H9 (cell line): ENCODE data around the gene MRFAP1. TPM values are rescaled to one million over a fixed set of nuclear protein-coding genes. Genes with fewer than 3 reads are reported as not detected.

Experiments used
- DNase-seq: peaks from one replicate; pipeline ENCODE4 v3.0.0-alpha.2; 2017
- H2AFZ ChIP-seq: one replicate; pipeline ENCODE4 v1.6.1; 2013; ENCODE audit warnings: mild to moderate bottlenecking, low read length, control low read depth, moderate library complexity
- H2AK5ac ChIP-seq: 2 replicates; pipeline ENCODE4 v1.6.1; 2013; ENCODE audit warnings: low read length, control low read depth, mixed read lengths; ENCODE audit not compliant: insufficient read length
- H2BK120ac ChIP-seq: one replicate; pipeline ENCODE4 v1.6.1; 2013; ENCODE audit warnings: low read depth, mild to moderate bottlenecking, low read length, control low read depth, inconsistent platforms; ENCODE audit not compliant: poor library complexity, severe bottlenecking
- H2BK12ac ChIP-seq: 2 replicates; pipeline ENCODE4 v1.6.1; 2013; ENCODE audit warnings: low read length, control low read depth, mixed read lengths, low read depth; ENCODE audit not compliant: insufficient read length
- H2BK15ac ChIP-seq: 2 replicates; pipeline ENCODE4 v1.6.1; 2013; ENCODE audit warnings: low read depth, low read length, control low read depth
- H2BK20ac ChIP-seq: one replicate; pipeline ENCODE4 v1.6.1; 2013; ENCODE audit warnings: low read depth, mild to moderate bottlenecking, low read length, control low read depth, inconsistent platforms; ENCODE audit not compliant: poor library complexity, severe bottlenecking
- H2BK5ac ChIP-seq: 2 replicates; pipeline ENCODE4 v1.6.1; 2013; ENCODE audit warnings: low read length, control low read depth, mixed read lengths; ENCODE audit not compliant: insufficient read length
- H3K14ac ChIP-seq: 2 replicates; pipeline ENCODE4 v1.6.1; 2013; ENCODE audit warnings: low read length, control low read depth; ENCODE audit not compliant: insufficient read depth
- H3K18ac ChIP-seq: 2 replicates; pipeline ENCODE4 v1.6.1; 2013; ENCODE audit warnings: low read depth, mild to moderate bottlenecking, mixed read lengths, low read length, control low read depth; ENCODE audit not compliant: insufficient read length
- H3K23ac ChIP-seq: 2 replicates; pipeline ENCODE4 v1.6.1; 2013; ENCODE audit warnings: low read length, control low read depth, mixed read lengths, low read depth; ENCODE audit not compliant: insufficient read length
- H3K23me2 ChIP-seq: 2 replicates; pipeline ENCODE4 v1.6.1; 2013; ENCODE audit warnings: low read depth, mild to moderate bottlenecking, mixed read lengths, low read length, control low read depth; ENCODE audit not compliant: insufficient read length, poor library complexity, severe bottlenecking
- H3K27ac ChIP-seq: 2 replicates; pipeline ENCODE4 v1.5.1; 2013; ENCODE audit warnings: low read length, control low read depth, mixed read lengths, low read depth; ENCODE audit not compliant: insufficient read length
- H3K27me3 ChIP-seq: 2 replicates; pipeline ENCODE4 v1.6.1; 2013; ENCODE audit warnings: low read length, control low read depth, inconsistent platforms; ENCODE audit not compliant: insufficient read depth
- H3K4ac ChIP-seq: 2 replicates; pipeline ENCODE4 v1.6.1; 2013; ENCODE audit warnings: low read depth, mild to moderate bottlenecking, control low read depth, inconsistent platforms, low read length, moderate library complexity
- H3K4me1 ChIP-seq: 2 replicates; pipeline ENCODE4 v1.6.1; 2013; ENCODE audit warnings: low read length, control low read depth, inconsistent platforms; ENCODE audit not compliant: insufficient read depth
- H3K4me2 ChIP-seq: 2 replicates; pipeline ENCODE4 v1.6.1; 2013; ENCODE audit warnings: low read length, control low read depth, mixed read lengths; ENCODE audit not compliant: insufficient read length, insufficient read depth
- H3K56ac ChIP-seq: 2 replicates; pipeline ENCODE4 v1.6.1; 2013; ENCODE audit warnings: low read depth, mild to moderate bottlenecking, mixed read lengths, low read length, control low read depth; ENCODE audit not compliant: insufficient read length
- H3K79me1 ChIP-seq: 2 replicates; pipeline ENCODE4 v1.6.1; 2013; ENCODE audit warnings: low read depth, mild to moderate bottlenecking, moderate library complexity, low read length, control low read depth, inconsistent platforms; ENCODE audit not compliant: insufficient read depth, poor library complexity, severe bottlenecking
- H3K79me2 ChIP-seq: 2 replicates; pipeline ENCODE4 v1.6.1; 2013; ENCODE audit warnings: low read length, control low read depth, inconsistent platforms; ENCODE audit not compliant: insufficient read depth
- H3K9ac ChIP-seq: 2 replicates; pipeline ENCODE4 v1.6.1; 2013; ENCODE audit warnings: low read length, control low read depth, mixed read lengths; ENCODE audit not compliant: insufficient read length; ENCODE audit errors: extremely low read depth
- H3K9me3 ChIP-seq: one replicate; pipeline ENCODE4 v1.6.1; 2013; ENCODE audit warnings: low read depth, low read length, inconsistent platforms; ENCODE audit not compliant: control insufficient read depth
- H3T11ph ChIP-seq: one replicate; pipeline ENCODE4 v1.6.1; 2013; ENCODE audit warnings: mild to moderate bottlenecking, low read length, control low read depth, inconsistent platforms
- H4K20me1 ChIP-seq: one replicate; pipeline ENCODE4 v1.6.1; 2013; ENCODE audit not compliant: control insufficient read depth, insufficient read length, insufficient read depth
- H4K5ac ChIP-seq: 2 replicates; pipeline ENCODE4 v1.6.1; 2013; ENCODE audit warnings: low read depth, mild to moderate bottlenecking, mixed read lengths, low read length, control low read depth; ENCODE audit not compliant: insufficient read length
- H4K8ac ChIP-seq: replicated peaks from 2 replicates; pipeline ENCODE4 v1.6.1; 2013; ENCODE audit warnings: low read length, control low read depth, mixed read lengths, low read depth; ENCODE audit not compliant: insufficient read length
- H4K91ac ChIP-seq: 2 replicates; pipeline ENCODE4 v1.6.1; 2013; ENCODE audit warnings: low read depth, mild to moderate bottlenecking, moderate library complexity, mixed read lengths, low read length, control low read depth; ENCODE audit not compliant: insufficient read length
- H3K27ac Mint-ChIP-seq, 3 experiments: 2 replicates in 2 of 3; 3 replicates in 1 of 3; pipeline ENCODE4 v1.8.0; 2020 to 2021; ENCODE audit warnings: mixed read lengths in 3 of 3, mild to moderate bottlenecking in 1 of 3, moderate library complexity in 1 of 3
- H3K27me3 Mint-ChIP-seq: 2 replicates; pipeline ENCODE4 v1.8.0; 2021; ENCODE audit warnings: low read depth, mild to moderate bottlenecking, moderate library complexity, mixed read lengths
- H3K36me3 Mint-ChIP-seq, 3 experiments: 2 replicates in 2 of 3; 3 replicates in 1 of 3; pipeline ENCODE4 v1.8.0; 2020 to 2021; ENCODE audit warnings: low read depth in 3 of 3, mixed read lengths in 3 of 3; ENCODE audit not compliant: insufficient read depth in 1 of 3
- H3K4me1 Mint-ChIP-seq, 2 experiments: 2 replicates each; pipeline ENCODE4 v1.8.0; 2020; ENCODE audit warnings: mixed read lengths in 2 of 2
- H3K4me3 Mint-ChIP-seq, 2 experiments: 2 replicates in 1 of 2; 3 replicates in 1 of 2; pipeline ENCODE4 v1.8.0; 2020 to 2021; ENCODE audit warnings: mild to moderate bottlenecking in 2 of 2, mixed read lengths in 2 of 2, moderate library complexity in 1 of 2
- H3K9me3 Mint-ChIP-seq, 2 experiments: 2 replicates in 1 of 2; 3 replicates in 1 of 2; pipeline ENCODE4 v1.8.0; 2020; ENCODE audit warnings: mild to moderate bottlenecking in 2 of 2, mixed read lengths in 2 of 2, moderate library complexity in 1 of 2
- CTCF ChIP-seq: fragments of 200-600 bp; sonication (generic); conservative IDR thresholded peaks from 3 replicates; pipeline ENCODE4 v1.8.0; 2021; ENCODE audit warnings: antibody characterized with exemption, mild to moderate bottlenecking
- WGBS: extraction: QIAGEN DNeasy Blood & Tissue Kit; methylation state at CpG from one replicate; pipeline ENCODE4 v1.1.7; 2013; ENCODE audit warnings: missing lambda C conversion rate, low lambda C conversion rate, mixed read lengths; ENCODE audit not compliant: insufficient read length; ENCODE audit errors: extremely low coverage; 5-methylcytosine and 5-hydroxymethylcytosine counted together
- total RNA-seq: library from RNA; stranded (reverse); gene quantifications from 2 replicates; pipeline ENCODE4 v1.2.1, GENCODE V29; 2021

The MRFAP1 gene
- total RNA-seq, 1 experiment from 2014 or later = 328 TPM

- WGBS = no CpG with 5 or more reads among the region's 10 CpGs
- no peak overlapping the region for H3K56ac ChIP-seq
- H3K27me3 ChIP-seq = no peaks in the 10 kb centered on the region
- no peak overlapping the region for H2AK5ac ChIP-seq
- H3K4me1 ChIP-seq = no peaks in the 10 kb centered on the region
- no peak overlapping the region for H4K5ac ChIP-seq
- no peaks in the 10 kb centered on the region for H3K79me2 ChIP-seq
- no peaks in the 10 kb centered on the region for H3K23me2 ChIP-seq
- no peak overlapping the region for H2BK120ac ChIP-seq
- H3K18ac ChIP-seq = no peak overlapping the region
- TF ChIP-seq CTCF = peak; percentile 20; the same call in 1 of the 3 replicates
- no peak overlapping the region for H4K91ac ChIP-seq
- H3K27me3 Mint-ChIP-seq = no peaks in the 10 kb centered on the region; the same call in 1 of the 2 replicates
- H3K23ac ChIP-seq = no peak overlapping the region
- peaks cover 0 to 4% of the 10 kb centered on the region in 2 experiments; a peak in 3 of 4 replicates for H3K4me1 Mint-ChIP-seq
- no peaks in the 10 kb centered on the region for H4K20me1 ChIP-seq
- no peaks in the 10 kb centered on the region for H3K79me1 ChIP-seq
- no peak overlapping the region for H2BK20ac ChIP-seq
- H3K4me3 Mint-ChIP-seq = peak overlapping the region in 1 of 2 experiments; percentile 35; a peak in 1 of 5 replicates
- no peak overlapping the region for H3K27ac ChIP-seq
- peaks cover 7 to 21% (median 10%) of the 10 kb centered on the region in 3 experiments; a peak in 5 of 7 replicates for H3K36me3 Mint-ChIP-seq
- no peak overlapping the region for H2BK15ac ChIP-seq
- H3K4ac ChIP-seq = no peak overlapping the region
- H2AFZ ChIP-seq = no peak overlapping the region
- no peak overlapping the region for H3T11ph ChIP-seq
- H3K14ac ChIP-seq = no peak overlapping the region; the same call in 1 of the 2 replicates
- H4K8ac ChIP-seq = no peak overlapping the region
- H3K27ac Mint-ChIP-seq = peak overlapping the region in 1 of 3 experiments; percentile 12; a peak in 1 of 7 replicates
- DNase-seq = no peak
- no peaks in the 10 kb centered on the region for H3K9me3 Mint-ChIP-seq
- H2BK12ac ChIP-seq = no peak overlapping the region
- H3K9me3 ChIP-seq = no peaks in the 10 kb centered on the region
- H3K4me2 ChIP-seq = no peak overlapping the region
- H2BK5ac ChIP-seq = no peak overlapping the region
- no peak overlapping the region for H3K9ac ChIP-seq
Measured at GRCh38 chr4:6620891-6621555, 19.5 kb upstream of the MRFAP1 start.
